Esophagus squamous epithelium (tissue), 5 donors: ENCODE data around the gene SLC26A11. TPM values are rescaled to one million over a fixed set of nuclear protein-coding genes. Genes with fewer than 3 reads are reported as not detected.

Experiments used
- DNase-seq: peaks from one replicate; lab custom pipeline; 2025; lab: John Stamatoyannopoulos, UW
- H3K27ac ChIP-seq, 4 donors: fragments of 200-600 bp; sonication (generic); one replicate each; pipeline ENCODE4 v1.5.1; 2016 to 2019; ENCODE audit warnings: mild to moderate bottlenecking in 1 of 4
- H3K27me3 ChIP-seq, 4 donors: fragments of 200-600 bp; sonication (generic); 1 replicate in 3 of 4; 2 replicates in 1 of 4; pipeline versions ENCODE4 v1.5.1 to v1.6.0; 2017 to 2021; ENCODE audit warnings: antibody characterized with exemption in 1 of 4
- H3K36me3 ChIP-seq, 3 donors: fragments of 200-600 bp; sonication (generic); one replicate each; pipeline ENCODE4 v1.5.1; 2016 to 2019
- H3K4me1 ChIP-seq, 3 donors: fragments of 200-600 bp; sonication (generic); one replicate each; pipeline ENCODE4 v1.5.1; 2017 to 2019
- H3K4me3 ChIP-seq, 4 donors: fragments of 200-600 bp; sonication (generic); 1 replicate in 3 of 4; 2 replicates in 1 of 4; pipeline ENCODE4 v1.5.1; 2016 to 2019; ENCODE audit warnings: mild to moderate bottlenecking in 2 of 4, moderate library complexity in 1 of 4
- H3K9me3 ChIP-seq, 3 donors: fragments of 200-600 bp; sonication (generic); one replicate each; pipeline ENCODE4 v1.5.1; 2016 to 2019
- POLR2A ChIP-seq, 4 donors: fragments of 450-650 bp; IDR thresholded peaks; one replicate each; pipeline ENCODE4 v1.6.1; 2017; ENCODE audit warnings: antibody characterized with exemption in 4 of 4, mild to moderate bottlenecking in 4 of 4, moderate library complexity in 3 of 4
- WGBS, 2 donors: methylation state at CpG; one replicate each; pipeline ENCODE4 v1.1.5; 2018; 5-methylcytosine and 5-hydroxymethylcytosine counted together
- intact Hi-C: fragments of 100-400 bp; cut with DNase I; formaldehyde crosslinking; loops from one replicate; pipeline ENCODE4 v1.15.0; 2022
- total RNA-seq, 4 donors: library from RNA; depleted of rRNA; stranded (reverse); fragments of >200 nt; gene quantifications; one replicate each; pipeline ENCODE4 v1.1.0, GENCODE V29; 2016
- TF ChIP-seq, protein P1 (sequence below), 6 experiments: fragments of 450-650 bp in 4 of 6; fragments of 200-600 bp in 2 of 6; sonication (generic) in 2 of 6; IDR thresholded peaks; one replicate each; pipeline ENCODE4 v1.5.1; 2016 to 2019; ENCODE audit warnings: antibody characterized with exemption in 6 of 6, mild to moderate bottlenecking in 4 of 6, moderate library complexity in 4 of 6
- donor health status: DM: yes; HTN: yes; CAD: no.

Gene SLC26A11
- total RNA-seq, 4 donors from 2014 or later = 5.7 to 11.4 (median 7.6) TPM

DNA sequence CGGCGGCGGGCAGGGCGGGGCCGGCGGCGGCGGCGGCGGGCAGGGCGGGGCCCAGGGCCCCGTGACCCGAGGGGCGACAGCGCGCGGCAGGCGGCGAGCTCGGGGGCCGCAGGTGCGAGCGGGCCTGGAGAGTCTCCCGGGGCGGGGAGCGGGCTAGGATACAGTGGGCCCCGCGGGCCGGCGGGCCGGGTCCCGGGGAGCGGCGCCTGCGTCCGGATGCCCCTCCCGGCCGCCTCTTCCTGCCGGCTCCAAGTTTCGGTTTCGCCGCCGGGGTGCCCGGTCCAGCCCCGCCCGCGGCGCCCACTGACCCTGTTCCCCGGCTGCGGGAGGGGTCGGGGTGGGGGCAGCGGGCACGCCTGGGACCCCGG, 40.5 kb downstream of the SLC26A11 start, which contains the start of gene RNF213:
TSS of gene RNF213 (plus strand) at position 62 of the 368 bp plus-strand sequence. CDS start 2,830 bp downstream, outside the sequence.
- Histone ChIP-seq H3K4me3 (peak within 1 kb of the TSS; percentile 91 to 100 (median 92)), H3K4me1 (peaks cover 30 to 90% (median 40%) of the 10 kb centered on the region in 3 donors), H3K27ac (peak within 1 kb of the TSS; percentile 97 to 100 (median 100)), H3K27me3 (no peaks in the 10 kb centered on the region), H3K9me3 (no peaks in the 10 kb centered on the region), H3K36me3 (peaks cover 4 to 20% (median 7%) of the 10 kb centered on the region in 3 donors)
- no peak for DNase-seq
- 0% methylated on average over 7 of the region's 54 CpGs; no CpG with 5 or more reads in 1 of the 2 donors for WGBS, 2 donors
- intact Hi-C loops = no loop called here
- TF ChIP-seq, protein P1, sequence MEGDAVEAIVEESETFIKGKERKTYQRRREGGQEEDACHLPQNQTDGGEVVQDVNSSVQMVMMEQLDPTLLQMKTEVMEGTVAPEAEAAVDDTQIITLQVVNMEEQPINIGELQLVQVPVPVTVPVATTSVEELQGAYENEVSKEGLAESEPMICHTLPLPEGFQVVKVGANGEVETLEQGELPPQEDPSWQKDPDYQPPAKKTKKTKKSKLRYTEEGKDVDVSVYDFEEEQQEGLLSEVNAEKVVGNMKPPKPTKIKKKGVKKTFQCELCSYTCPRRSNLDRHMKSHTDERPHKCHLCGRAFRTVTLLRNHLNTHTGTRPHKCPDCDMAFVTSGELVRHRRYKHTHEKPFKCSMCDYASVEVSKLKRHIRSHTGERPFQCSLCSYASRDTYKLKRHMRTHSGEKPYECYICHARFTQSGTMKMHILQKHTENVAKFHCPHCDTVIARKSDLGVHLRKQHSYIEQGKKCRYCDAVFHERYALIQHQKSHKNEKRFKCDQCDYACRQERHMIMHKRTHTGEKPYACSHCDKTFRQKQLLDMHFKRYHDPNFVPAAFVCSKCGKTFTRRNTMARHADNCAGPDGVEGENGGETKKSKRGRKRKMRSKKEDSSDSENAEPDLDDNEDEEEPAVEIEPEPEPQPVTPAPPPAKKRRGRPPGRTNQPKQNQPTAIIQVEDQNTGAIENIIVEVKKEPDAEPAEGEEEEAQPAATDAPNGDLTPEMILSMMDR (IDR thresholded peaks at IDR 0.05) = no peak
- peak in 2 of 4 donors; percentile 76 to 84 for TF ChIP-seq POLR2A (IDR thresholded peaks at IDR 0.05)

- 4 to 9% methylated on average over 9 to 11 of the region's 45 CpGs for WGBS, 2 donors
- TF ChIP-seq POLR2A (IDR thresholded peaks at IDR 0.05) = peak in 1 of 4 donors; percentile 3
- TF ChIP-seq, protein P1 (IDR thresholded peaks at IDR 0.05) = no peak
- intact Hi-C loops = no loop called here
- Histone ChIP-seq H3K27me3 (no peaks in the 10 kb centered on the region), H3K9me3 (no peaks in the 10 kb centered on the region), H3K27ac (peak overlapping the region; percentile 97 to 100 (median 100)), H3K4me1 (peaks cover 30 to 90% (median 37%) of the 10 kb centered on the region in 3 donors), H3K4me3 (peak overlapping the region; percentile 88 to 100 (median 92)), H3K36me3 (peaks cover 5 to 25% (median 7%) of the 10 kb centered on the region in 3 donors)
- no peak for DNase-seq
Observed at GRCh38 chr17:80261159-80261894, 41.1 kb downstream of the SLC26A11 start.

DNA sequence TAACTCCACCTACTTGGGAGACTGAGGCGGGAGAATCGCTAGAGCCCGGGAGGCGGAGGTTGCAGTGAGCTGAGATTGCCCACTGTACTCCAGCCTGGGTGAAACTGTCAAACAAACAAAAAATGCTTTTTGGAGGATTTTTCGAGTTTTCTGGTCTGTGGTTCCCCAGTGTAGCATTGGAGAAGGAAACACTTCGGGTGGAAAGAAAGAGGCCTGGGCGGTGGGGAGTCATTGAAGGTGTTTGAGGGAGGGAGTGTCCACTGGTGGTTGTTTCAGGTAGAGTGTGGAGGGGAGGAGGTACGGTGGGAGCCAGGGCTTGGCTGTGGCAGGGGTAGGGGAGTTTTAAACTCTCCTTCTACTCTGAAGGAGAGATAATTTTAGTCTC, 41.7 kb downstream of the SLC26A11 start:
- Histone ChIP-seq H3K27me3 (no peaks in the 10 kb centered on the region), H3K9me3 (no peaks in the 10 kb centered on the region), H3K27ac (peak overlapping the region; percentile 97 to 100 (median 100)), H3K36me3 (peaks cover 5 to 31% (median 7%) of the 10 kb centered on the region in 3 donors), H3K4me1 (peaks cover 30 to 90% (median 37%) of the 10 kb centered on the region in 3 donors), H3K4me3 (peak overlapping the region; percentile 88 to 100 (median 92))
- intact Hi-C loops = no loop called here
- 40 to 49% methylated on average over 8 of the region's 8 CpGs for WGBS, 2 donors
- TF ChIP-seq, protein P1 (IDR thresholded peaks at IDR 0.05) = no peak
- TF ChIP-seq POLR2A (IDR thresholded peaks at IDR 0.05) = no peak
- no peak for DNase-seq

DNA sequence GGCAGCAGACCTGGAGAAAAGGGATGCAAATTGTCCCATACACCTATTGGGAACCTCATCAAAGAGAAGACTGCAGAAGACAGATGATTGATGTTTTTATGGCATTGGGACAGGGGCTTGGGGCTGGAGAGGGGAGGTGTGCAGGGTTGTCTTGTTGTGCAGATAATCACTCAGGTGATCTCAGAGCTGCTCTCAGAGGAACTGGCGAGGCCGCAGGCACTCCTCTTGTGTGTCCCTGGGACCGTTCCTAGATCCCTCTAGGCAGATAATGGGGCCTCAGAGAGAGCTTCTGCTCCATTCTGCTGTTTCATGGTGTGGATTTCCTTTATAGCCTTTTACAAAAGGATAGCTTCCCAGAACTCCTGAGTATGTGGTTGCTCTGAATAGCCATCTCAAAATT, 42.1 kb downstream of the SLC26A11 start:
- H3K27me3 ChIP-seq = no peaks in the 10 kb centered on the region
- peak overlapping the region; percentile 97 to 100 (median 100) for H3K27ac ChIP-seq
- H3K9me3 ChIP-seq = no peaks in the 10 kb centered on the region
- DNase-seq = no peak
- WGBS, 2 donors = 73% methylated on average over 2 of the region's 3 CpGs; no CpG with 5 or more reads in 1 of the 2 donors
- intact Hi-C loops = no loop called here
- H3K36me3 ChIP-seq = peaks cover 5 to 35% (median 7%) of the 10 kb centered on the region in 3 donors
- H3K4me3 ChIP-seq = peak overlapping the region in 3 of 4 donors; percentile 88 to 100 (median 92)
- TF ChIP-seq, protein P1 (IDR thresholded peaks at IDR 0.05) = no peak
- TF ChIP-seq POLR2A (IDR thresholded peaks at IDR 0.05) = no peak
- H3K4me1 ChIP-seq = peaks cover 30 to 85% (median 37%) of the 10 kb centered on the region in 3 donors

GRCh38 chr17:80262775-80263244, 42.6 kb downstream of the SLC26A11 start:
- no CpG with 5 or more reads among the region's 8 CpGs for WGBS, 2 donors
- H3K27me3 ChIP-seq = no peaks in the 10 kb centered on the region
- intact Hi-C loops = no loop called here
- H3K36me3 ChIP-seq = peaks cover 5 to 40% (median 7%) of the 10 kb centered on the region in 3 donors
- H3K4me3 ChIP-seq = peak overlapping the region; percentile 5 to 88 (median 41)
- peaks cover 30 to 80% (median 37%) of the 10 kb centered on the region in 3 donors for H3K4me1 ChIP-seq
- H3K27ac ChIP-seq = peak overlapping the region; percentile 97 to 100 (median 100)
- TF ChIP-seq, protein P1 (IDR thresholded peaks at IDR 0.05) = no peak
- TF ChIP-seq POLR2A (IDR thresholded peaks at IDR 0.05) = no peak
- no peaks in the 10 kb centered on the region for H3K9me3 ChIP-seq
- no peak for DNase-seq
